ENCODE measurements around the gene CASZ1.
A peak's percentile ranks its signal among the peaks of the same experiment; 100 is the strongest.

Gene CASZ1

GRCh38 chr1:10753299-10753698 lies 43.1 kb downstream of the CASZ1 start:
- peak in 1 of 2 donors; percentile 4 for DNase-seq (ENCODE audit: low read depth in 2 of 2)

- DNase-seq (ENCODE audit: low read depth in 2 of 2) = no peak
These were observed 44.8 kb downstream of the CASZ1 start for GRCh38 chr1:10751561-10752085.

- no peak for DNase-seq (ENCODE audit: low read depth in 2 of 2)
These were observed 45.3 kb downstream of the CASZ1 start for GRCh38 chr1:10751160-10751559.

GRCh38 chr1:10745886-10746455 lies 50.5 kb downstream of the CASZ1 start:
- no peak for DNase-seq (ENCODE audit: low read depth in 2 of 2)

GRCh38 chr1:10745383-10745782 lies 51.1 kb downstream of the CASZ1 start:
- DNase-seq (ENCODE audit: low read depth in 2 of 2) = no peak

- DNase-seq (ENCODE audit: low read depth in 2 of 2) = no peak
These were observed 51.7 kb downstream of the CASZ1 start for GRCh38 chr1:10744654-10745238.

GRCh38 chr1:10744029-10744428 lies 52.4 kb downstream of the CASZ1 start:
- no peak for DNase-seq (ENCODE audit: low read depth in 2 of 2)

GRCh38 chr1:10741696-10742095 lies 54.8 kb downstream of the CASZ1 start:
- no peak for DNase-seq (ENCODE audit: low read depth in 2 of 2)

GRCh38 chr1:10740123-10740522 lies 56.3 kb downstream of the CASZ1 start:
- DNase-seq (ENCODE audit: low read depth in 2 of 2) = no peak

- DNase-seq (ENCODE audit: low read depth in 2 of 2) = no peak
These were observed 56.9 kb downstream of the CASZ1 start for GRCh38 chr1:10739589-10739988.

GRCh38 chr1:10738061-10739058 lies 58.1 kb downstream of the CASZ1 start:
- no peak for DNase-seq (ENCODE audit: low read depth in 2 of 2)

GRCh38 chr1:10737651-10738050 lies 58.8 kb downstream of the CASZ1 start:
- DNase-seq (ENCODE audit: low read depth in 2 of 2) = no peak

GRCh38 chr1:10736634-10737586 lies 59.5 kb downstream of the CASZ1 start:
- no peak for DNase-seq (ENCODE audit: low read depth in 2 of 2)

- DNase-seq (ENCODE audit: low read depth in 2 of 2) = no peak
These were observed 60.7 kb downstream of the CASZ1 start for GRCh38 chr1:10735563-10736305.

GRCh38 chr1:10734962-10735544 lies 61.4 kb downstream of the CASZ1 start:
- DNase-seq (ENCODE audit: low read depth in 2 of 2) = no peak

- DNase-seq (ENCODE audit: low read depth in 2 of 2) = no peak
These were observed 62.1 kb downstream of the CASZ1 start for GRCh38 chr1:10734375-10734774.

GRCh38 chr1:10733474-10734366 lies 62.7 kb downstream of the CASZ1 start:
- peak; percentile 41 to 45 for DNase-seq (ENCODE audit: low read depth in 2 of 2)

- no peak for DNase-seq (ENCODE audit: low read depth in 2 of 2)
These were observed 65.5 kb downstream of the CASZ1 start for GRCh38 chr1:10730985-10731384.

Data from stimulated activated CD4-positive, alpha-beta T cell treated with anti-CD3 and anti-CD28 coated beads, Interleukin-4, amount 100 ng/mL, for 48 hours (primary cell).